Astrocyte (in vitro differentiated cells and primary cell): Measurements from ENCODE around the gene NRIP2. TPM values are rescaled to one million over a fixed set of nuclear protein-coding genes. Genes with fewer than 3 reads are reported as not detected.

Source experiments
- DNase-seq: peaks from one replicate; pipeline ENCODE4 v3.0.0-alpha.2; 2010; ENCODE audit warnings: low read depth
- FAIRE-seq: peaks from 2 replicates; lab custom pipeline; 2011; peaks lifted over from hg19 to GRCh38; lab: Jason Lieb, UNC
- H2AFZ ChIP-seq: 2 replicates; pipeline ENCODE4 v1.6.0; 2012; ENCODE audit warnings: low read depth, low read length, inconsistent platforms
- H3K27ac ChIP-seq: 2 replicates; pipeline ENCODE4 v1.5.1; 2011; ENCODE audit warnings: low read depth, low read length, inconsistent platforms
- H3K27me3 ChIP-seq: 2 replicates; pipeline ENCODE4 v1.6.0; 2011; ENCODE audit warnings: low read length, inconsistent platforms; ENCODE audit not compliant: insufficient read depth
- H3K36me3 ChIP-seq: 2 replicates; pipeline ENCODE4 v1.5.1; 2011; ENCODE audit warnings: low read length, inconsistent platforms; ENCODE audit not compliant: insufficient read depth
- H3K4me1 ChIP-seq: 2 replicates; pipeline ENCODE4 v1.5.1; 2011; ENCODE audit warnings: low read length, inconsistent platforms; ENCODE audit not compliant: insufficient read depth
- H3K4me2 ChIP-seq: 2 replicates; pipeline ENCODE4 v1.6.0; 2012; ENCODE audit warnings: low read length, inconsistent platforms
- H3K4me3 ChIP-seq: 2 replicates; pipeline ENCODE4 v1.5.1; 2011; ENCODE audit warnings: low read depth, mild to moderate bottlenecking, low read length, inconsistent platforms; ENCODE audit not compliant: insufficient read depth
- H3K79me2 ChIP-seq: 2 replicates; pipeline ENCODE4 v1.6.0; 2012; ENCODE audit warnings: mild to moderate bottlenecking, low read length, inconsistent platforms; ENCODE audit not compliant: insufficient read depth
- H3K9ac ChIP-seq: 2 replicates; pipeline ENCODE4 v1.6.0; 2012; ENCODE audit warnings: mild to moderate bottlenecking, low read length, inconsistent platforms
- H3K9me3 ChIP-seq: 2 replicates; pipeline ENCODE4 v1.5.1; 2012; ENCODE audit warnings: low read depth, mild to moderate bottlenecking, low read length, inconsistent platforms; ENCODE audit not compliant: insufficient read depth
- H4K20me1 ChIP-seq: 2 replicates; pipeline ENCODE4 v1.6.0; 2012; ENCODE audit warnings: low read length, inconsistent platforms; ENCODE audit not compliant: insufficient read depth
- H3K27ac Mint-ChIP-seq: one replicate; pipeline ENCODE4 v1.8.0; 2021; ENCODE audit warnings: mild to moderate bottlenecking, mixed read lengths; ENCODE audit not compliant: unreplicated experiment
- H3K27me3 Mint-ChIP-seq: one replicate; pipeline ENCODE4 v1.8.0; 2021; ENCODE audit warnings: low read depth, mixed read lengths; ENCODE audit not compliant: unreplicated experiment
- H3K36me3 Mint-ChIP-seq: one replicate; pipeline ENCODE4 v1.8.0; 2021; ENCODE audit warnings: low read depth, mixed read lengths; ENCODE audit not compliant: unreplicated experiment
- H3K4me1 Mint-ChIP-seq: one replicate; pipeline ENCODE4 v1.8.0; 2021; ENCODE audit warnings: low read depth, mixed read lengths; ENCODE audit not compliant: unreplicated experiment
- H3K4me3 Mint-ChIP-seq: one replicate; pipeline ENCODE4 v1.8.0; 2021; ENCODE audit warnings: mild to moderate bottlenecking, moderate library complexity, mixed read lengths; ENCODE audit not compliant: unreplicated experiment
- H3K9me3 Mint-ChIP-seq: one replicate; pipeline ENCODE4 v1.8.0; 2021; ENCODE audit warnings: mild to moderate bottlenecking, mixed read lengths; ENCODE audit not compliant: unreplicated experiment
- EZH2 ChIP-seq: IDR thresholded peaks from 2 replicates; pipeline ENCODE4 v1.6.1; 2012; ENCODE audit warnings: mild to moderate bottlenecking, low read length, inconsistent platforms; ENCODE audit not compliant: insufficient read depth
- total RNA-seq: library from RNA; stranded (reverse); gene quantifications from 2 replicates; pipeline ENCODE4 v1.2.1, GENCODE V29; 2021
- TF ChIP-seq, protein P1 (sequence below): IDR thresholded peaks from 2 replicates; pipeline ENCODE4 v1.5.1; 2011; ENCODE audit warnings: low read depth, mild to moderate bottlenecking, inconsistent platforms, low read length, moderate library complexity; ENCODE audit not compliant: insufficient read depth

NRIP2 gene
- total RNA-seq, 1 donor from 2014 or later: not detected

DNA sequence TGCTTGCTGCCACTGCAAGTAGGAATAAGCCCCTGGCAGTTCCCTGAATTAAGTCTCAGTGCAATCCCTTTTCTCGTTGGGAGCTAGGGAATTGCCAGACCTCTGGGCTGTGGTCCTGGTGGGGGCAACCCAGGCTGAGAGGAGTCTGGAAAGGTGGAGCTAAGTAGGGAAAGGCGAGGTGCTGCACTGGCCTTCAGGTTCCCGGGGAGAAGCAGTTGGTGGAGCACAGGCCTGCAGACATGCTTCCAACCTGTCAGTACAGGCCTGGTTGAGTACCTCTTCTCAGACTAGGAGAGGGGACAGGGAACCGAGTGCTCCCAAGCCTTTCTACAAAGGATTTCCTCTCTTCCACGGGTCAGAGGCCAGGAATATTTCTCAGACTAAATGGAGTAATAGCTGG, 1.5 kb downstream of the NRIP2 start:
- Mint-ChIP-seq H3K4me3 (no peak overlapping the region), H3K27me3 (no peaks in the 10 kb centered on the region), H3K4me1 (peaks cover 12% of the 10 kb centered on the region), H3K36me3 (peaks cover 11% of the 10 kb centered on the region), H3K9me3 (peaks cover 1% of the 10 kb centered on the region), H3K27ac (no peak overlapping the region)
- Histone ChIP-seq H3K27me3 (no peaks in the 10 kb centered on the region), H3K36me3 (peaks cover 5% of the 10 kb centered on the region), H3K9ac (no peak overlapping the region), H3K27ac (no peak overlapping the region), H3K79me2 (no peaks in the 10 kb centered on the region), H3K4me1 (peaks cover 19% of the 10 kb centered on the region), H4K20me1 (no peaks in the 10 kb centered on the region), H2AFZ (no peak overlapping the region), H3K4me2 (peak overlapping the region; percentile 71), H3K4me3 (no peak overlapping the region), H3K9me3 (no peaks in the 10 kb centered on the region)
- no peak for DNase-seq
- no peak for FAIRE-seq
- TF ChIP-seq, protein P1, sequence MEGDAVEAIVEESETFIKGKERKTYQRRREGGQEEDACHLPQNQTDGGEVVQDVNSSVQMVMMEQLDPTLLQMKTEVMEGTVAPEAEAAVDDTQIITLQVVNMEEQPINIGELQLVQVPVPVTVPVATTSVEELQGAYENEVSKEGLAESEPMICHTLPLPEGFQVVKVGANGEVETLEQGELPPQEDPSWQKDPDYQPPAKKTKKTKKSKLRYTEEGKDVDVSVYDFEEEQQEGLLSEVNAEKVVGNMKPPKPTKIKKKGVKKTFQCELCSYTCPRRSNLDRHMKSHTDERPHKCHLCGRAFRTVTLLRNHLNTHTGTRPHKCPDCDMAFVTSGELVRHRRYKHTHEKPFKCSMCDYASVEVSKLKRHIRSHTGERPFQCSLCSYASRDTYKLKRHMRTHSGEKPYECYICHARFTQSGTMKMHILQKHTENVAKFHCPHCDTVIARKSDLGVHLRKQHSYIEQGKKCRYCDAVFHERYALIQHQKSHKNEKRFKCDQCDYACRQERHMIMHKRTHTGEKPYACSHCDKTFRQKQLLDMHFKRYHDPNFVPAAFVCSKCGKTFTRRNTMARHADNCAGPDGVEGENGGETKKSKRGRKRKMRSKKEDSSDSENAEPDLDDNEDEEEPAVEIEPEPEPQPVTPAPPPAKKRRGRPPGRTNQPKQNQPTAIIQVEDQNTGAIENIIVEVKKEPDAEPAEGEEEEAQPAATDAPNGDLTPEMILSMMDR: no peak
- TF ChIP-seq EZH2: no peak

DNA sequence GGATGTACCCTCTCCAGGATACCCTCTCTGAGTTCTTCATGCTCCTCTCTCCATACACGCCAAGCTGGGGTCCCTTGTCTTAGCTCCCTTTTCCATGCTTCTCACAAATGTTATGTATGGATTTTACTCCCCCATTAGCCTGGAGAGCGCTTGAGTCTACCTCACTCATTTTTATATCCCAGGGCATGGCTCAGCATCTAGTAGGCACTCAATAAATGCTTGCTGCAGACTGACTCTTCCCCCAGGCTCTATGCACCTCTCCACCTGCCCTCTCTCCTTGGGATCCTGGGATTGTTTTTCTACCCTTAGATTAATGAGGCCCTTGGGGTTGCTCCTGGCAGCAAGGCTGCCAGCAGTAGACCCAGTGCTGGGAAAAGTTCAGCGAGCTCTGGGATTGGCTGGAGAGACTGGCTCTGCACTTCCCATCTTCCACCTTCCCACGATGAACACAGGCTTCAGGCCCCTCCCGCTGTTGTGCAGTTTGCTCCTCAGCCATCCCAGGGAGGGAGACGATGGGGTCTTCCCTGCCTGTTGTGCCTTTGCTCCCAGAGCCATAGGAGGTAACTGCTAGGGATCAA, 2.2 kb downstream of the NRIP2 start:
- Histone ChIP-seq H3K4me3 (no peak overlapping the region), H3K27me3 (no peaks in the 10 kb centered on the region), H3K9me3 (no peaks in the 10 kb centered on the region), H3K4me2 (no peak overlapping the region), H3K4me1 (peaks cover 19% of the 10 kb centered on the region), H3K9ac (no peak overlapping the region), H3K79me2 (no peaks in the 10 kb centered on the region), H2AFZ (no peak overlapping the region), H3K36me3 (peaks cover 7% of the 10 kb centered on the region), H3K27ac (no peak overlapping the region), H4K20me1 (no peaks in the 10 kb centered on the region)
- DNase-seq (no peak), FAIRE-seq (no peak)
- Mint-ChIP-seq H3K9me3 (peaks cover 1% of the 10 kb centered on the region), H3K4me1 (peaks cover 12% of the 10 kb centered on the region), H3K4me3 (no peak overlapping the region), H3K36me3 (peaks cover 15% of the 10 kb centered on the region), H3K27me3 (no peaks in the 10 kb centered on the region), H3K27ac (no peak overlapping the region)
- no peak for TF ChIP-seq EZH2
- TF ChIP-seq, protein P1: no peak

DNA sequence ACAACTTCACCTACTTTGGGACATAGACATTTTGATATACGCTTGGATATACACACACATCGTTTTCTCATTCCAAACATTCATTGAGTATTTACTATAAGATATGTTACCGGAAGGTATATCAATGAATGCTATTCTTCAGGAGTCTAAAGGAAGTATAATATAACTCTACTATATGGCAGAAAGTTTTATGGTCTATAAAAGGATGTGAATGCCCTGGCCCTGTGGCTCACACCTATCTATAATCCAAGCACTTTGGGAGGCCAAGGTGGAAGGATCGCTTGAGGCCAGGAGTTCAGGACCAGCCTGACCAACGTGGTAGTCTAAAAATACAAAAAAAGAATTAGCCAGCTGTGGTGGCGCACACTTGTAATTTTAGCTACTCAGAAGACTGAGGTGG, 5.6 kb downstream of the NRIP2 start:
- H3K4me3 ChIP-seq: no peak overlapping the region
- no peaks in the 10 kb centered on the region for H3K79me2 ChIP-seq
- no peak overlapping the region for H3K9ac ChIP-seq
- FAIRE-seq: no peak
- no peak overlapping the region for H3K4me2 ChIP-seq
- H3K4me3 Mint-ChIP-seq: peak overlapping the region; percentile 41
- peaks cover 12% of the 10 kb centered on the region for H3K4me1 Mint-ChIP-seq
- DNase-seq: no peak
- H3K27me3 Mint-ChIP-seq: no peaks in the 10 kb centered on the region
- no peak for TF ChIP-seq EZH2
- TF ChIP-seq, protein P1: no peak
- H3K9me3 ChIP-seq: no peaks in the 10 kb centered on the region
- no peaks in the 10 kb centered on the region for H3K27me3 ChIP-seq
- no peaks in the 10 kb centered on the region for H4K20me1 ChIP-seq
- H3K36me3 ChIP-seq: peaks cover 10% of the 10 kb centered on the region
- H3K27ac Mint-ChIP-seq: no peak overlapping the region
- no peak overlapping the region for H3K27ac ChIP-seq
- H3K36me3 Mint-ChIP-seq: peaks cover 24% of the 10 kb centered on the region
- peaks cover 17% of the 10 kb centered on the region for H3K4me1 ChIP-seq
- H3K9me3 Mint-ChIP-seq: peaks cover 1% of the 10 kb centered on the region
- H2AFZ ChIP-seq: no peak overlapping the region
